ENCODE measurements around the gene NCKAP5.

The NCKAP5 gene

DNA sequence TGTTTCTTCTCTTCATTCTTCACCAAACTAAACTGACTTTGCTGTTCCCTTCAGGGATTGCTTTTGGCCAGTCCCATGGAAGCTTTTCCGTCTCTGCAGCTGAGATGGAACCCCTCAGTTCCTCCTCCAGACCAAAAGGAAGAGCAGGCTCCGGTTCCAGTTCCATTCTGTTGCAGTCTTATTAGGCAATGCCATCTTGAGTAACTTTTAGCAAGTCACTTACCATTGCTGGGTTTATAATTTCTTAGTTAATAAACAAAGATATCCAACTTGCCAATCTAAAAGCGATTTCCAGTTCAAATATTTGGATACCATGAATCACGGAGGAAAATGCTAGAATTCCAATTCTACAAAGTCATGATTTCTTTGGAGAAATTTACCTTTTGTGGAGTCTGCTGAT is 684.0 kb downstream of the NCKAP5 start:
- no peak for DNase-seq (ENCODE audit: low read depth, low spot score)

DNA sequence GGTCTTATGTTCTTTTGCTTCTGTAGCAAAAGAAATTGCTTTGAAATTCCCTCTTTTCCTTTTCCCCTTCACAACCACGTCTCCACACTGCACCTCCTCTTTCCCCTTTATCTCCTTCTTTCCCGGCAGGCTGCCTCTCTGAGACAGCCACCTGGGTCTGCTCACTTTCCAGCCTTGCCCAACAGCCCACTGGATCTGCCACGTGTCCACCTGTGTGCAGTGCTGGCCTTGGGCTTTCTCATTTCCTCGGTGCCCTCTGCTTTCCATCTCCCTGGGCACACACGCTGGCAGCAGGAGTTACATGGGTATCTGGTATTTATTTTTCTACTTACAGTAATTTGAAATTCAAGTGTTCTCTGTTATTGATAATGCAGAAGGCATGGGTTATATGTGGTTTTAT is 684.8 kb downstream of the NCKAP5 start:
- no peak for DNase-seq (ENCODE audit: low read depth, low spot score)

DNA sequence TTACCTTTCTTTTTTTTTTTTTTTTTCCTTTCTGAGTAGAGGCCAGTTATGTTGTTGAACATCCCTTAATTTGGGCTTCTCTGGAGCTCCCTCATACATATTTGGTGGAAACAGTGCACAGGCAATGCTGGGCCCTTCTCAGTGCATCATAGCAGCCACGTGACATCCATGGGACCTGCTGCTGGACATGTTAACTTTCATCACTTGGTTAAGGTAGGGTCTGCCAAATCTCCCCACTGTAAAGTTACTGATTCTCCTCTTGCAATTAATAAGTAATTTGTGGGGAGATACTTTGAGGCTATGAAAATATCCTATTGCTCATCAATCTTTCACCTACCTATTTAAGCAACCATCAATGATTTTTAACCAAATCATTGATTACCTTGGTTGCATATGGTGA is 686.7 kb downstream of the NCKAP5 start:
- DNase-seq (ENCODE audit: low read depth, low spot score), result no peak

GRCh38 chr2:132877923-132878322 is 690.3 kb downstream of the NCKAP5 start:
- DNase-seq (ENCODE audit: low read depth, low spot score), result no peak

- DNase-seq (ENCODE audit: low read depth, low spot score), result no peak
Measured at GRCh38 chr2:132876745-132877391, 691.4 kb downstream of the NCKAP5 start.

GRCh38 chr2:132875193-132875592 is 693.1 kb downstream of the NCKAP5 start:
- no peak for DNase-seq (ENCODE audit: low read depth, low spot score)

DNA sequence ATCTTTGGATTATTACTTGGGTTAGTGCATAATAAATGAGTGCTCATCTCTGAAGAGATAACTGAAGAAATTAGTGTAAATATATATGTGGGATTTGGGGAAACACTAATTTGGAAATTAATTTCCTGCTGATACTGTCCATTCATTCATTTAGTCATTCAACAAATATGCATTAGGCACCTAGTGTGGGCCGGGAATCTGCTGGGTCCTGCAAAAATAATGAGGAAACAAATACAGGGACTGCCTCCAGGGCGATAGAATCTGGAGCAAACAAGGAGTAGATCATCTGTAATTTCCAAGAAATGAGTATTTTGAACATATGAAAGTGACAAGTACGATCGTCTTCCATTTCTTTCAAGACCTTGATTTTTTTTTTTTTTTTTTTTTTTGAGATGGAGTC is 694.5 kb downstream of the NCKAP5 start:
- no peak for DNase-seq (ENCODE audit: low read depth, low spot score)

- no peak for DNase-seq (ENCODE audit: low read depth, low spot score)
Measured at GRCh38 chr2:132871831-132872230, 696.4 kb downstream of the NCKAP5 start.

DNA sequence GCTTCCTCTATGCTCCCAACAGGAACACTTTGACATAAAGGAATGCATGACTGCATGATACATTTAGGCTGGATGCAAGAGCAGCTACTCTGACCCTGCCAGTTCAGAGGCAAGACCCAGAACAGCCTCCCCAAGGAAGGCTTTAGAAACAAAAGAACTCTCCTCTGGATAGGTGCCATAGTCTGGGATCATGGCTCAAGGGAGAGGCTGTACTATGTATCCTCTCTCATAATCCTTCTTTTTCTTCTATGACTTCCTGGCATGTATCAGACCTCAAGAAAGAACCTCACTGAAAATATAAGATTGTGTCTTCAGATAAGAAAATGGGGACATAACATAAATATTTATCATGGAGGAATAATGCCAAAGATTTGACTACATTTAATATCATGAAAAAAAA is 704.3 kb downstream of the NCKAP5 start:
- no peak for DNase-seq (ENCODE audit: low read depth, low spot score)

- no peak for DNase-seq (ENCODE audit: low read depth, low spot score)
Measured at GRCh38 chr2:132860220-132860619, 708.0 kb downstream of the NCKAP5 start.

- DNase-seq (ENCODE audit: low read depth, low spot score), result no peak
Measured at GRCh38 chr2:132859590-132859989, 708.7 kb downstream of the NCKAP5 start.

- DNase-seq (ENCODE audit: low read depth, low spot score), result no peak
Measured at GRCh38 chr2:132857319-132857718, 710.9 kb downstream of the NCKAP5 start.

DNA sequence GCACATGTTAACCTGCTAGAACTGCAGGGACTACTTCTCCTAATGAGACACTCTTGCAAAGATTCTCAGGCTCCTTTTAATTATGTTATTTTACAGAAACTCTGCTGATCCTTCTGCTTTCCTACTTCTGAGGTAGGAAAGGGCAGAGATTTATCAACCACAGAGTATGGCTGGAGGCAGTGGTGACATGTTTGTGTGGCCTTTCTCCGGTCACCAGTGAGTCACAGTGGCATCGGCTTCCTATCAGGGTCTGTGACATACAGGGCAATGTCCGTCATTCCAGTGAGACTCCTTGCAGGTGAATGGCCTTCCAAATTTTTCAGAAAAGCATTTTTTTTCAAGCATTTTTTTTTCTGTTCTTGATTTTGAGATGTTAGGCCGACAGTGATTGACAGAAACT is 717.6 kb downstream of the NCKAP5 start:
- no peak for DNase-seq (ENCODE audit: low read depth, low spot score)

DNA sequence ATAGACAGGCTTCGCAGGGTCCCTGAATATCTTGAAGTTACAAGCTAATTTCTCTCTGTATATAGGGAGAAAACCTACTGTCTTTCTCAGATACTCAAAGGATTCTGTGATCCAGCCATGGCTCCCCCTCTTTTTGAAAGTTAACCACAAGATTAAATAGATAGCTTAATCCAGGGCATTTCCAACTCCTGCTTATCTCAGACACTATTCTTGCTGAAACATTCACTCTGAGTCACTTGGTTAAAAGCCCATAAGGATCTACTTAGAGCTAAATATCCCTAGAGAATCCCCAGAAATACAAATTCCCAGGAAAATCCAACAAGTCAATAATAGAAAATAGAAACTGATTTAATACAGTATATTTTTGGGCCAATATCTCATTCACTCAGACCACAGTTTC is 719.1 kb downstream of the NCKAP5 start:
- DNase-seq (ENCODE audit: low read depth, low spot score), result no peak

DNA sequence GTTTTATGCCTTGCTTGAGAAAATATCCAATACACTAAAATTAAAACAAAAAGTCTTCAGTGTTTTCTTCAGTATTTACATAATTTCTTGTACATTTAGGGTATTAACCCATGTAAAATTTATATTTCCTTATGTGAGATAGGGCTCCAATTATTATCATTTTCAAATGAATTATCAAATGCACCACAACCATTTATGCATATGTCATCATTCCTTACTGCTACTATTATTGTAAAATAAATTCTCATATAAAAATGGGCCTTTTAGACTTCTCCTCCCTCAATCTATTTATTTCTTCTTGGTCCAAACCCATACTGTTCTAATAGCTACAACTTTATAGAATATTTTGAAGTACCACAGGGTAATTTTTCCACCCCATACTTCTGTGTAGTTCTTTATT is 722.9 kb downstream of the NCKAP5 start:
- no peak for DNase-seq (ENCODE audit: low read depth, low spot score)

GRCh38 chr2:132844585-132844984 is 723.7 kb downstream of the NCKAP5 start:
- no peak for DNase-seq (ENCODE audit: low read depth, low spot score)

- no peak for DNase-seq (ENCODE audit: low read depth, low spot score)
Measured at GRCh38 chr2:132837769-132838168, 730.5 kb downstream of the NCKAP5 start.

DNA sequence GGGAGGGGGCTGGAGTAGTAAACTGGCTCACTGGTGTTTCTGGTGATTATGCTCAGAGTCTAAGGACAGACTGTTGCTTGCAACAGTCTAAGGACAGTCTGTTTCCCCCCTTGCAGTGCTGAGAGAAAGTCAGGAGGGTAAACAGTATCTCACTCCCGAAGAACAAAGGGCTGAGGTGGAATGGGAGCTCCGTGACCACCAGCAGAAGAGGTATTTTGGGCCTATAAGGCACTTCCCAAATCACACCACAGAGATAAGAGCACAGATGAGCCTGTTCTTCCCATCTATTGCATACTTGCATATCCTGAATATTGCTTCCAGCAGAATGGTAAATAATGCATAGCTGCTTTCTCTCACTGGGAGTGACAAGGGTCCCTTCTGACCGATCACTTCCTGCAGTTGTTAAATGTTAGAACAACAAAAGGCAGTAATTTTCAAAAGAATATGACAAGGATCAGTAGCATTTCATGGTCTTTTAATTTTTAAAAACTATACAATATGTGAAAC is 737.9 kb downstream of the NCKAP5 start:
- DNase-seq (ENCODE audit: low read depth, low spot score), result no peak

GRCh38 chr2:132825601-132826000 is 742.7 kb downstream of the NCKAP5 start:
- DNase-seq (ENCODE audit: low read depth, low spot score), result no peak

DNA sequence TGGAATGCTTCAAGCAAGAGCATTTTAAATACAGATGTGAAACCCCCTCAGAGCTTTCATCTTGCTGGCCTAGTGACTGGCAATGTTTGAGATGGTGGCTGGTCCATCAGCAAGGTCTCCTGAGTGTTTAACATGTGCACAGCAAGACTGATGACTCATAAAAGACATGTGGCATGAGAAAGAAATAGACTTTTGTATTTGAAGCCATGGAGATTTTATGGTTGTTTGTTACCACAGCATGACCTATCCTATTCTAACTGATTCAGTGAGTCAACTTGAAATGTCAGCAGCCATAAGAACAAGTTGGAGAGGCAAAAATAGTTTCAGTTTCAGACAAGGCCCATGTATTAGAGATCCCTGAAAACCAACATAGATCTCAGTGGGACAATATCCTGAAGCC is 743.5 kb downstream of the NCKAP5 start:
- DNase-seq (ENCODE audit: low read depth, low spot score), result no peak

- DNase-seq (ENCODE audit: low read depth, low spot score), result no peak
Measured at GRCh38 chr2:132816234-132816633, 752.0 kb downstream of the NCKAP5 start.

GRCh38 chr2:132815516-132815915 is 752.7 kb downstream of the NCKAP5 start:
- no peak for DNase-seq (ENCODE audit: low read depth, low spot score)

DNA sequence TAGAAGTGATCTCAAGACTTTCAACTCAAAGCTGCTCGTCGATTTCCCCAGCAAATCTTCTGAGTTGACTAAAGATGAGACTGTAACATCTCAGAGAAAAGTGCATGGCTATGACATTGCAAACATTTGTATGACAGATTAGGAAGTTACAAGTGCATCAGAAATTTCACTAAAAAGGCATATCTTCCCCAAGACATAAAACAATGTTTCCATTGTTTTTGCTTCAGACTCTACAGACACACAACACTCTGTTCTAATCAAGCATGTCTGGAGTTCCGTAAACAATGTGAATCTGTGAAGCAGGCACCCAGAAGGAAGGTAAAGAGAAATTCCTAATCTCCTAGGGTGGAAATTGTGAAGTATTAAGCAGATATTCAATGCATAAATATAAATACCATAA is 753.6 kb downstream of the NCKAP5 start:
- DNase-seq (ENCODE audit: low read depth, low spot score), result no peak

- DNase-seq (ENCODE audit: low read depth, low spot score), result no peak
Measured at GRCh38 chr2:132813422-132813821, 754.8 kb downstream of the NCKAP5 start.
